Amniotic stem cell (primary cell): ENCODE measurements around the gene SLC7A1.

Experiments
- DNase-seq: peaks from one replicate; lab custom pipeline; 2025; lab: John Stamatoyannopoulos, UW

Gene SLC7A1

GRCh38 chr13:29561918-29562317, 33.6 kb downstream of the SLC7A1 start:
- DNase-seq, result no peak

GRCh38 chr13:29556742-29557141, 38.7 kb downstream of the SLC7A1 start:
- no peak for DNase-seq

GRCh38 chr13:29551214-29551613, 44.3 kb downstream of the SLC7A1 start:
- DNase-seq, result no peak

- no peak for DNase-seq
These were observed 45.0 kb downstream of the SLC7A1 start for GRCh38 chr13:29550430-29550988.

GRCh38 chr13:29548722-29549121, 46.8 kb downstream of the SLC7A1 start:
- DNase-seq, result no peak

GRCh38 chr13:29547153-29547552, 48.3 kb downstream of the SLC7A1 start:
- DNase-seq, result no peak

- DNase-seq, result no peak
These were observed 48.8 kb downstream of the SLC7A1 start for GRCh38 chr13:29546662-29547061.

GRCh38 chr13:29545988-29546387, 49.5 kb downstream of the SLC7A1 start:
- DNase-seq, result no peak

- DNase-seq, result no peak
These were observed 52.0 kb downstream of the SLC7A1 start for GRCh38 chr13:29543230-29544215.

- no peak for DNase-seq
These were observed 53.1 kb downstream of the SLC7A1 start for GRCh38 chr13:29542381-29542780.

GRCh38 chr13:29541400-29541799, 54.1 kb downstream of the SLC7A1 start:
- DNase-seq, result no peak

- DNase-seq, result no peak
These were observed 54.7 kb downstream of the SLC7A1 start for GRCh38 chr13:29540799-29541198.

- no peak for DNase-seq
These were observed 55.2 kb downstream of the SLC7A1 start for GRCh38 chr13:29540334-29540733.

GRCh38 chr13:29539856-29540255, 55.6 kb downstream of the SLC7A1 start:
- no peak for DNase-seq

- DNase-seq, result no peak
These were observed 56.8 kb downstream of the SLC7A1 start for GRCh38 chr13:29538652-29539040.

GRCh38 chr13:29537736-29538651, 57.5 kb downstream of the SLC7A1 start:
- no peak for DNase-seq

- DNase-seq, result no peak
These were observed 58.6 kb downstream of the SLC7A1 start for GRCh38 chr13:29536853-29537252.

- DNase-seq, result no peak
These were observed 59.5 kb downstream of the SLC7A1 start for GRCh38 chr13:29535663-29536655.

GRCh38 chr13:29534083-29534482, 61.4 kb downstream of the SLC7A1 start:
- DNase-seq, result no peak

- DNase-seq, result no peak
These were observed 62.7 kb downstream of the SLC7A1 start for GRCh38 chr13:29532821-29533220.

- no peak for DNase-seq
These were observed 63.4 kb downstream of the SLC7A1 start for GRCh38 chr13:29532116-29532515.
